ENCODE results near the gene ATP8B3. TPM values are rescaled to one million over a fixed set of nuclear protein-coding genes. Genes with fewer than 3 reads are reported as not detected.

Gene ATP8B3
- total RNA-seq, 1 experiment from 2014 or later, result 9.6 TPM

GRCh38 chr19:1754636-1755466 is 57.2 kb downstream of the ATP8B3 start:
- Histone ChIP-seq H3K9me3 (ENCODE audit: control insufficient read depth, low read depth, low read length) (no peaks in the 10 kb centered on the region), H4K20me1 (ENCODE audit: control insufficient read depth, insufficient read depth, insufficient read length) (no peaks in the 10 kb centered on the region), H2BK12ac (ENCODE audit: insufficient read length, low read depth, low read length) (no peak overlapping the region), H4K91ac (ENCODE audit: insufficient read length, low read depth, low read length) (no peak overlapping the region), H3K4me2 (ENCODE audit: insufficient read depth, insufficient read length, low read length) (no peak overlapping the region), H3K4ac (ENCODE audit: low read depth, low read length) (no peak overlapping the region), H3K18ac (ENCODE audit: insufficient read length, low read depth, low read length) (no peak overlapping the region), H3K56ac (ENCODE audit: insufficient read length, low read depth, low read length) (no peak overlapping the region), H2BK15ac (ENCODE audit: low read depth, low read length) (no peak overlapping the region), H2BK20ac (ENCODE audit: low read depth, low read length, poor library complexity, severe bottlenecking) (no peak overlapping the region), H3K14ac (ENCODE audit: insufficient read depth, low read length) (no peak overlapping the region), H3K9ac (ENCODE audit: extremely low read depth, insufficient read length, low read length) (no peak overlapping the region), H3K79me1 (ENCODE audit: insufficient read depth, low read depth, low read length, poor library complexity, severe bottlenecking) (no peaks in the 10 kb centered on the region), H3K23ac (ENCODE audit: insufficient read length, low read depth, low read length) (no peak overlapping the region), H4K5ac (ENCODE audit: insufficient read length, low read depth, low read length) (no peak overlapping the region), H2AK5ac (ENCODE audit: insufficient read length, low read length) (no peak overlapping the region), H3K27ac (ENCODE audit: insufficient read length, low read depth, low read length) (no peak overlapping the region), H4K8ac (replicated peaks; ENCODE audit: insufficient read length, low read depth, low read length) (no peak overlapping the region), H2BK120ac (ENCODE audit: low read depth, low read length, poor library complexity, severe bottlenecking) (no peak overlapping the region), H3K27me3 (ENCODE audit: insufficient read depth, low read length) (peaks cover 90% of the 10 kb centered on the region), H3T11ph (ENCODE audit: low read length) (no peak overlapping the region), H3K79me2 (ENCODE audit: insufficient read depth, low read length) (no peaks in the 10 kb centered on the region), H3K4me1 (ENCODE audit: insufficient read depth, low read length) (no peaks in the 10 kb centered on the region), H2BK5ac (ENCODE audit: insufficient read length, low read length) (no peak overlapping the region), H3K23me2 (ENCODE audit: insufficient read length, low read depth, low read length, poor library complexity, severe bottlenecking) (no peaks in the 10 kb centered on the region), H2AFZ (ENCODE audit: low read length) (no peak overlapping the region)
- DNase-seq, result no peak
- H3K27ac Mint-ChIP-seq, result no peak overlapping the region
- H3K27me3 Mint-ChIP-seq (ENCODE audit: low read depth), result peaks cover 90% of the 10 kb centered on the region
- H3K9me3 Mint-ChIP-seq, result peaks cover 2 to 6% of the 10 kb centered on the region in 2 experiments; a peak in 4 of 5 replicates
- no CpG with 5 or more reads among the region's 80 CpGs for WGBS (ENCODE audit: extremely low coverage, insufficient read length, low lambda C conversion rate)
- TF ChIP-seq CTCF (conservative IDR thresholded peaks at IDR 0.05), result no peak
- H3K4me3 Mint-ChIP-seq, result peak overlapping the region in 1 of 2 experiments; percentile 53; a peak in 2 of 5 replicates
- peaks cover 2 to 28% of the 10 kb centered on the region in 2 experiments for H3K4me1 Mint-ChIP-seq
- H3K36me3 Mint-ChIP-seq (ENCODE audit: insufficient read depth in 1 of 3, low read depth in 3 of 3), result no peaks in the 10 kb centered on the region; a peak in 1 of 7 replicates

Data from H9 (cell line).